ENCODE data around the gene BLMH.

- no peak for TF ChIP-seq CTCF (conservative IDR thresholded peaks at IDR 0.05 in 1 of 2, IDR thresholded peaks at IDR 0.05 in 1 of 2; ENCODE audit: extremely low read depth in 1 of 2, insufficient read depth in 1 of 2, low read depth in 1 of 2, low read length in 2 of 2)
- TF ChIP-seq EZH2 (IDR thresholded peaks at IDR 0.05; ENCODE audit: borderline replicate concordance, low read length): peak; percentile 73
These were observed 54.3 kb downstream of the BLMH start for GRCh38 chr17:30237296-30238002.
